Thoracic aorta (tissue), 2 donors: Measurements from ENCODE around the gene SYNDIG1. TPM values are rescaled to one million over a fixed set of nuclear protein-coding genes. Genes with fewer than 3 reads are reported as not detected.

Experiments
- ATAC-seq: fragments of 150-250 bp; one replicate; pipeline ENCODE4 v1.8.0; 2017; ENCODE audit warnings: low read depth; ENCODE audit not compliant: insufficient number of reproducible peaks, low FRiP score
- DNase-seq: peaks from one replicate; pipeline ENCODE4 v3.0.0-alpha.2; 2020; ENCODE audit warnings: low spot score
- H3K27ac ChIP-seq, 2 donors: fragments of 200-600 bp; sonication (generic); 1 replicate in 1 of 2; 2 replicates in 1 of 2; pipeline ENCODE4 v1.5.1; 2016; ENCODE audit warnings: mild to moderate bottlenecking in 2 of 2, moderate library complexity in 2 of 2
- H3K27me3 ChIP-seq: fragments of 200-600 bp; sonication (generic); replicated peaks from 2 replicates; pipeline ENCODE4 v1.6.0; 2016; ENCODE audit warnings: mild to moderate bottlenecking; ENCODE audit not compliant: insufficient read depth
- H3K36me3 ChIP-seq: fragments of 200-600 bp; sonication (generic); one replicate; pipeline ENCODE4 v1.5.1; 2016
- H3K4me1 ChIP-seq, 2 donors: fragments of 200-600 bp; sonication (generic); 1 replicate in 1 of 2; 2 replicates in 1 of 2; pipeline versions ENCODE4 v1.5.1 to v1.6.0; 2016; ENCODE audit warnings: low read depth in 2 of 2, mild to moderate bottlenecking in 1 of 2; ENCODE audit not compliant: control insufficient read depth in 1 of 2
- H3K4me3 ChIP-seq: fragments of 200-600 bp; sonication (generic); 2 replicates; pipeline ENCODE4 v1.5.1; 2016; ENCODE audit warnings: mild to moderate bottlenecking
- H3K9me3 ChIP-seq: fragments of 200-600 bp; sonication (generic); 2 replicates; pipeline ENCODE4 v1.5.1; 2016
- CTCF ChIP-seq: fragments of 200-600 bp; sonication (generic); IDR thresholded peaks from one replicate; pipeline ENCODE4 v1.5.1; 2019; ENCODE audit warnings: antibody characterized with exemption
- total RNA-seq, 2 donors: library from RNA; depleted of rRNA; stranded (reverse); fragments of >200 nt; gene quantifications; one replicate each; pipeline versions ENCODE4 v1.1.0 to v1.2.3, GENCODE V29; 2016

Gene SYNDIG1
- total RNA-seq, 2 donors from 2014 or later, result 1.8 to 5.4 TPM

GRCh38 chr20:24531202-24531601 is 61.8 kb downstream of the SYNDIG1 start:
- no peak for ATAC-seq
- H3K36me3 ChIP-seq, result no peaks in the 10 kb centered on the region

GRCh38 chr20:24531631-24532419 is 62.4 kb downstream of the SYNDIG1 start:
- Histone ChIP-seq H3K4me3 (no peak overlapping the region), H3K9me3 (no peaks in the 10 kb centered on the region), H3K36me3 (no peaks in the 10 kb centered on the region), H3K27me3 (no peaks in the 10 kb centered on the region), H3K27ac (no peak overlapping the region), H3K4me1 (no peaks in the 10 kb centered on the region)
- TF ChIP-seq CTCF, result no peak
- no peak for DNase-seq
- no peak for ATAC-seq

More at GRCh38 chr20:24531202-24531601, 61.8 kb downstream of the SYNDIG1 start:
- Histone ChIP-seq H3K9me3 (no peaks in the 10 kb centered on the region), H3K27me3 (no peaks in the 10 kb centered on the region), H3K27ac (no peak overlapping the region), H3K4me1 (no peaks in the 10 kb centered on the region), H3K4me3 (no peak overlapping the region)
- TF ChIP-seq CTCF, result no peak
- no peak for DNase-seq

- Histone ChIP-seq H3K27me3 (no peaks in the 10 kb centered on the region), H3K9me3 (no peaks in the 10 kb centered on the region), H3K4me3 (no peak overlapping the region), H3K27ac (no peak overlapping the region), H3K36me3 (no peaks in the 10 kb centered on the region), H3K4me1 (no peaks in the 10 kb centered on the region)
- DNase-seq (no peak), ATAC-seq (no peak)
- no peak for TF ChIP-seq CTCF
Observed at GRCh38 chr20:24533449-24533848, 64.0 kb downstream of the SYNDIG1 start.

GRCh38 chr20:24534282-24534681 is 64.9 kb downstream of the SYNDIG1 start:
- H3K4me1 ChIP-seq, result no peaks in the 10 kb centered on the region
- H3K4me3 ChIP-seq, result no peak overlapping the region
- H3K27me3 ChIP-seq, result no peaks in the 10 kb centered on the region
- no peak for ATAC-seq
- H3K27ac ChIP-seq, result no peak overlapping the region
- H3K36me3 ChIP-seq, result no peaks in the 10 kb centered on the region
- no peak for DNase-seq
- H3K9me3 ChIP-seq, result no peaks in the 10 kb centered on the region
- TF ChIP-seq CTCF, result no peak

GRCh38 chr20:24535941-24536730 is 66.7 kb downstream of the SYNDIG1 start:
- no peaks in the 10 kb centered on the region for H3K4me1 ChIP-seq
- H3K4me3 ChIP-seq, result no peak overlapping the region
- no peaks in the 10 kb centered on the region for H3K27me3 ChIP-seq
- no peak for DNase-seq
- ATAC-seq, result no peak
- no peak overlapping the region for H3K27ac ChIP-seq
- no peak for TF ChIP-seq CTCF
- no peaks in the 10 kb centered on the region for H3K9me3 ChIP-seq
- no peaks in the 10 kb centered on the region for H3K36me3 ChIP-seq
